Trophoblast cell (in vitro differentiated cells and primary cell): Measurements from ENCODE around the gene CLIP4.

Source experiments
- DNase-seq, 2 donors: peaks; one replicate each; pipeline ENCODE4 v3.0.0-alpha.2; 2016
- H2AFZ ChIP-seq: 2 replicates; pipeline ENCODE4 v1.6.1; 2013; ENCODE audit warnings: low read length, moderate library complexity, mild to moderate bottlenecking; ENCODE audit not compliant: insufficient read depth, poor library complexity
- H2AK5ac ChIP-seq: 2 replicates; pipeline ENCODE4 v1.6.1; 2013; ENCODE audit warnings: mild to moderate bottlenecking, low read length
- H2BK120ac ChIP-seq: 2 replicates; pipeline ENCODE4 v1.6.1; 2013; ENCODE audit warnings: low read length, mild to moderate bottlenecking, moderate library complexity; ENCODE audit not compliant: insufficient read depth, poor library complexity
- H2BK12ac ChIP-seq: 2 replicates; pipeline ENCODE4 v1.6.1; 2013; ENCODE audit warnings: mild to moderate bottlenecking, low read length, moderate library complexity
- H2BK5ac ChIP-seq: 2 replicates; pipeline ENCODE4 v1.6.1; 2013; ENCODE audit warnings: low read length, low read depth, moderate library complexity, mild to moderate bottlenecking; ENCODE audit not compliant: poor library complexity
- H3K14ac ChIP-seq: 2 replicates; pipeline ENCODE4 v1.6.1; 2013; ENCODE audit warnings: mild to moderate bottlenecking, low read length
- H3K18ac ChIP-seq: 2 replicates; pipeline ENCODE4 v1.6.1; 2013; ENCODE audit warnings: mild to moderate bottlenecking, low read length
- H3K23ac ChIP-seq: 2 replicates; pipeline ENCODE4 v1.6.1; 2013; ENCODE audit warnings: low read length
- H3K27ac ChIP-seq: 2 replicates; pipeline ENCODE4 v1.5.1; 2013; ENCODE audit warnings: low read depth, mild to moderate bottlenecking, inconsistent platforms, low read length, moderate library complexity
- H3K27me3 ChIP-seq: 2 replicates; pipeline ENCODE4 v1.6.1; 2013; ENCODE audit warnings: inconsistent platforms, mild to moderate bottlenecking, low read length, moderate library complexity; ENCODE audit not compliant: insufficient read depth
- H3K36me3 ChIP-seq, 2 experiments: 1 replicate in 1 of 2; 2 replicates in 1 of 2; pipeline ENCODE4 v1.6.1; 2013; ENCODE audit warnings: low read length in 2 of 2, mild to moderate bottlenecking in 2 of 2, moderate library complexity in 1 of 2; ENCODE audit not compliant: insufficient read depth in 2 of 2, control insufficient read depth in 1 of 2
- H3K4ac ChIP-seq: 2 replicates; pipeline ENCODE4 v1.6.1; 2013; ENCODE audit warnings: low read depth, mild to moderate bottlenecking, low read length, moderate library complexity
- H3K4me1 ChIP-seq, 2 experiments: 1 replicate in 1 of 2; 2 replicates in 1 of 2; pipeline ENCODE4 v1.6.1; 2013; ENCODE audit warnings: low read length in 2 of 2, mild to moderate bottlenecking in 2 of 2, moderate library complexity in 1 of 2; ENCODE audit not compliant: insufficient read depth in 2 of 2, control insufficient read depth in 1 of 2
- H3K4me2 ChIP-seq: 2 replicates; pipeline ENCODE4 v1.6.1; 2013; ENCODE audit warnings: inconsistent platforms, mild to moderate bottlenecking, low read length, moderate library complexity
- H3K4me3 ChIP-seq: 2 replicates; pipeline ENCODE4 v1.5.1; 2013; ENCODE audit warnings: mild to moderate bottlenecking, low read depth, low read length, inconsistent platforms
- H3K79me1 ChIP-seq: one replicate; pipeline ENCODE4 v1.6.1; 2013; ENCODE audit warnings: low read length
- H3K79me2 ChIP-seq: 2 replicates; pipeline ENCODE4 v1.6.1; 2013; ENCODE audit warnings: low read length, mild to moderate bottlenecking; ENCODE audit not compliant: control insufficient read depth, insufficient read depth, poor library complexity
- H3K9ac ChIP-seq: 2 replicates; pipeline ENCODE4 v1.6.1; 2013; ENCODE audit warnings: mild to moderate bottlenecking, low read length
- H3K9me3 ChIP-seq: 2 replicates; pipeline ENCODE4 v1.6.1; 2013; ENCODE audit warnings: low read depth, mild to moderate bottlenecking, control low read depth, inconsistent platforms, low read length; ENCODE audit not compliant: insufficient read depth
- H4K12ac ChIP-seq: 2 replicates; pipeline ENCODE4 v1.6.1; 2013; ENCODE audit warnings: low read depth, mild to moderate bottlenecking, low read length, moderate library complexity
- H4K8ac ChIP-seq: 2 replicates; pipeline ENCODE4 v1.6.1; 2013; ENCODE audit warnings: low read depth, mild to moderate bottlenecking, low read length, moderate library complexity
- H4K91ac ChIP-seq: one replicate; pipeline ENCODE4 v1.6.1; 2013; ENCODE audit warnings: low read depth, mild to moderate bottlenecking, low read length, moderate library complexity
- WGBS: extraction: QIAGEN DNeasy Blood & Tissue Kit; methylation state at CpG from one replicate; pipeline ENCODE4 v1.1.7; 2013; ENCODE audit warnings: missing lambda C conversion rate; ENCODE audit not compliant: insufficient read length, insufficient coverage; ENCODE audit errors: extremely low coverage; 5-methylcytosine and 5-hydroxymethylcytosine counted together

CLIP4 gene

GRCh38 chr2:29216609-29216909 lies 101.3 kb downstream of the CLIP4 start:
- H3K9me3 ChIP-seq: peaks cover 4% of the 10 kb centered on the region
- H4K91ac ChIP-seq: no peak overlapping the region
- H2AFZ ChIP-seq: no peak overlapping the region
- H4K12ac ChIP-seq: no peak overlapping the region
- no peaks in the 10 kb centered on the region for H3K79me2 ChIP-seq
- no peak overlapping the region for H2BK12ac ChIP-seq
- no peak overlapping the region for H3K4me3 ChIP-seq
- no peak overlapping the region for H3K27ac ChIP-seq
- no peak overlapping the region for H2AK5ac ChIP-seq
- no peaks in the 10 kb centered on the region for H3K4me1 ChIP-seq
- H3K18ac ChIP-seq: no peak overlapping the region
- DNase-seq: no peak
- no peak overlapping the region for H4K8ac ChIP-seq
- H3K14ac ChIP-seq: no peak overlapping the region
- H3K27me3 ChIP-seq: no peaks in the 10 kb centered on the region
- H3K79me1 ChIP-seq: no peaks in the 10 kb centered on the region
- no peak overlapping the region for H2BK120ac ChIP-seq
- WGBS: 100% methylated on average over 5 of the region's 5 CpGs
- no peaks in the 10 kb centered on the region for H3K36me3 ChIP-seq
- no peak overlapping the region for H3K4me2 ChIP-seq
- no peak overlapping the region for H2BK5ac ChIP-seq
- no peak overlapping the region for H3K9ac ChIP-seq
- no peak overlapping the region for H3K4ac ChIP-seq
- no peak overlapping the region for H3K23ac ChIP-seq

- Histone ChIP-seq H3K4ac (no peak overlapping the region), H3K4me1 (peaks cover 0 to 1% of the 10 kb centered on the region in 2 experiments), H3K79me1 (no peaks in the 10 kb centered on the region), H3K4me3 (no peak overlapping the region), H2AFZ (no peak overlapping the region), H3K27ac (no peak overlapping the region), H3K36me3 (no peaks in the 10 kb centered on the region), H3K18ac (no peak overlapping the region), H2BK12ac (no peak overlapping the region), H4K12ac (no peak overlapping the region), H3K9ac (no peak overlapping the region), H4K8ac (no peak overlapping the region), H3K79me2 (no peaks in the 10 kb centered on the region), H3K4me2 (no peak overlapping the region), H3K27me3 (no peaks in the 10 kb centered on the region), H3K9me3 (peaks cover 5% of the 10 kb centered on the region), H3K23ac (no peak overlapping the region), H3K14ac (no peak overlapping the region), H2AK5ac (no peak overlapping the region), H2BK120ac (no peak overlapping the region), H4K91ac (no peak overlapping the region), H2BK5ac (no peak overlapping the region)
- WGBS: no CpG with 5 or more reads among the region's 6 CpGs
- no peak for DNase-seq
These were observed 102.9 kb downstream of the CLIP4 start for GRCh38 chr2:29218071-29218470.

DNA sequence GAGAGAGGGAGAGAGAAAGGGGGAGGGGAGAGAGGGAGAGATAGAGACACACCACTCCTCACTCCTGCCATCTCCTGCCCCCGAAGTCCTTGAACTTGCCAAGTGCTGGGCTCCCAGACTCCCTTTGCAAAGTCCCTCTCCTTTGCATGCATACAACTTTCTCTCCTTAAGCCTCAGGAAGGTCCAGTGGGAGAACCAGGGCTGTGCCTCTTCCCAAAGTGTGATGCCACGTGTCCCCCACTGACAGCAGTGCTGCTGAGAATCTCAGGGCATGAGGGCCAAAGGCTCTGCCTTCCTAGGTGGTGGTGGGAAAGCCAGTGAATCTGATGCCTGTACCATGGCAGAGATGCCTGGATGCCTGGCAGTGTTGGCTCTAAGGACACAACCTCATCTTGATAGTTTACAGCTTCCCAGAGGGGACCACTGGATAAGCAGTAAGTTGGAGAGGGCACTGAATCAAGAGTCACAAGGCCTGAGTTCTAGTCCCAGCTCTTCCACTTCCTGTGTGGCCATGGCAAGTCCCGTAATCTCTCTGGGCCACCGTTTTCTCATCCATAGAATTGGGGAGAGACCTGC lies 103.4 kb downstream of the CLIP4 start:
- peaks cover 8% of the 10 kb centered on the region for H3K9me3 ChIP-seq
- H3K4ac ChIP-seq: no peak overlapping the region
- no peak overlapping the region for H2AK5ac ChIP-seq
- no peak overlapping the region for H4K91ac ChIP-seq
- H4K12ac ChIP-seq: no peak overlapping the region
- no peaks in the 10 kb centered on the region for H3K36me3 ChIP-seq
- H3K18ac ChIP-seq: no peak overlapping the region
- H3K4me2 ChIP-seq: no peak overlapping the region
- H3K23ac ChIP-seq: no peak overlapping the region
- H2BK120ac ChIP-seq: no peak overlapping the region
- H3K79me2 ChIP-seq: no peaks in the 10 kb centered on the region
- H3K9ac ChIP-seq: no peak overlapping the region
- no CpG with 5 or more reads among the region's 4 CpGs for WGBS
- H4K8ac ChIP-seq: no peak overlapping the region
- no peak overlapping the region for H3K27ac ChIP-seq
- no peaks in the 10 kb centered on the region for H3K79me1 ChIP-seq
- peaks cover 0 to 1% of the 10 kb centered on the region in 2 experiments for H3K4me1 ChIP-seq
- H3K14ac ChIP-seq: no peak overlapping the region
- peak overlapping the region; percentile 1 for H3K4me3 ChIP-seq
- no peak overlapping the region for H2AFZ ChIP-seq
- H2BK12ac ChIP-seq: no peak overlapping the region
- no peak overlapping the region for H2BK5ac ChIP-seq
- no peak for DNase-seq
- H3K27me3 ChIP-seq: no peaks in the 10 kb centered on the region

GRCh38 chr2:29219374-29219773 lies 104.2 kb downstream of the CLIP4 start:
- Histone ChIP-seq H3K4ac (no peak overlapping the region), H3K27me3 (no peaks in the 10 kb centered on the region), H3K9me3 (peaks cover 8% of the 10 kb centered on the region), H3K4me3 (no peak overlapping the region), H2BK120ac (no peak overlapping the region), H3K27ac (no peak overlapping the region), H3K4me2 (no peak overlapping the region), H2BK12ac (no peak overlapping the region), H3K9ac (no peak overlapping the region), H2BK5ac (no peak overlapping the region), H2AFZ (no peak overlapping the region), H3K79me2 (no peaks in the 10 kb centered on the region), H4K8ac (no peak overlapping the region), H3K18ac (no peak overlapping the region), H4K12ac (no peak overlapping the region), H3K23ac (no peak overlapping the region), H2AK5ac (no peak overlapping the region), H3K36me3 (no peaks in the 10 kb centered on the region), H4K91ac (no peak overlapping the region), H3K79me1 (no peaks in the 10 kb centered on the region), H3K4me1 (peaks cover 0 to 1% of the 10 kb centered on the region in 2 experiments), H3K14ac (no peak overlapping the region)
- WGBS: no CpG with 5 or more reads among the region's 4 CpGs
- DNase-seq: no peak
